H1 (cell line): ENCODE results near the gene NSDHL. TPM values are rescaled to one million over a fixed set of nuclear protein-coding genes. Genes with fewer than 3 reads are reported as not detected.

ENCODE experiments used
- CTCF ChIA-PET: fragments of 300-600 bp; sonication (Branson Sonifier 250); formaldehyde crosslinking; loops from one replicate; lab custom pipeline; 2021; ENCODE audit not compliant: partially characterized antibody; lab: Charles Lee
- POLR2A ChIA-PET: fragments of 300-600 bp; sonication (Branson Sonifier 250); formaldehyde crosslinking; loops from one replicate; lab custom pipeline; 2021; ENCODE audit warnings: inconsistent platforms; ENCODE audit not compliant: partially characterized antibody; lab: Charles Lee
- DNase-seq, 2 experiments: peaks; one replicate each; pipeline versions ENCODE4 v3.0.0 to v3.0.0-alpha.2; 2010 to 2022; ENCODE audit warnings: low spot score in 2 of 2, low read depth in 1 of 2, mixed read lengths in 1 of 2
- FAIRE-seq: peaks from 2 replicates; lab custom pipeline; 2011; peaks lifted over from hg19 to GRCh38; lab: Jason Lieb, UNC
- H2AFZ ChIP-seq: 2 replicates; pipeline ENCODE4 v1.8.1; 2012; ENCODE audit warnings: low read length, inconsistent platforms
- H2AK5ac ChIP-seq: 2 replicates; pipeline ENCODE4 v1.6.1; 2013; ENCODE audit warnings: low read depth, low read length
- H2BK120ac ChIP-seq: replicated peaks from 2 replicates; pipeline ENCODE3; 2013; ENCODE audit warnings: low read depth, low read length, inconsistent platforms
- H2BK12ac ChIP-seq: 2 replicates; pipeline ENCODE4 v1.6.1; 2013; ENCODE audit warnings: low read depth, low read length
- H2BK15ac ChIP-seq: 2 replicates; pipeline ENCODE4 v1.6.1; 2013; ENCODE audit warnings: low read length
- H2BK20ac ChIP-seq: 2 replicates; pipeline ENCODE4 v1.6.1; 2013; ENCODE audit warnings: low read length
- H2BK5ac ChIP-seq: 2 replicates; pipeline ENCODE4 v1.6.1; 2013; ENCODE audit warnings: low read depth, low read length
- H3K14ac ChIP-seq: 2 replicates; pipeline ENCODE4 v1.6.1; 2013; ENCODE audit warnings: inconsistent platforms; ENCODE audit not compliant: insufficient read length
- H3K18ac ChIP-seq: 2 replicates; pipeline ENCODE4 v1.6.1; 2013; ENCODE audit warnings: low read length; ENCODE audit errors: extremely low read depth
- H3K23ac ChIP-seq: 2 replicates; pipeline ENCODE4 v1.6.1; 2013; ENCODE audit warnings: inconsistent platforms; ENCODE audit not compliant: insufficient read length
- H3K23me2 ChIP-seq: 2 replicates; pipeline ENCODE4 v1.6.1; 2013; ENCODE audit warnings: low read depth, low read length
- H3K27ac ChIP-seq: 2 replicates; pipeline ENCODE4 v1.6.1; 2011; ENCODE audit warnings: low read depth, low read length, inconsistent platforms
- H3K27me3 ChIP-seq, 4 experiments: replicated peaks in 1 of 4; 1 replicate in 1 of 4; 2 replicates in 3 of 4; pipeline versions ENCODE4 v1.6.1 to v1.8.1; 2011 to 2013; ENCODE audit warnings: low read length in 3 of 4, mild to moderate bottlenecking in 3 of 4, inconsistent platforms in 2 of 4, mixed read lengths in 2 of 4, moderate library complexity in 1 of 4; ENCODE audit not compliant: control insufficient read depth in 3 of 4, insufficient read depth in 3 of 4; ENCODE audit errors: extremely low read depth in 1 of 4
- H3K36me3 ChIP-seq, 4 experiments: 2 replicates each; pipeline versions ENCODE4 v1.6.1 to v1.8.1; 2011 to 2013; ENCODE audit warnings: mild to moderate bottlenecking in 4 of 4, low read length in 3 of 4, moderate library complexity in 2 of 4, control low read depth in 1 of 4, inconsistent platforms in 1 of 4; ENCODE audit not compliant: insufficient read depth in 4 of 4, control insufficient read depth in 2 of 4
- H3K4ac ChIP-seq: replicated peaks from 2 replicates; pipeline ENCODE3; 2013; ENCODE audit warnings: low read length, low read depth, mixed read lengths, inconsistent platforms; ENCODE audit not compliant: insufficient read length
- H3K4me1 ChIP-seq, 4 experiments: replicated peaks in 1 of 4; 1 replicate in 1 of 4; 2 replicates in 3 of 4; pipeline versions ENCODE4 v1.6.1 to v1.8.1; 2011 to 2013; ENCODE audit warnings: low read length in 3 of 4, inconsistent platforms in 2 of 4, mixed read lengths in 1 of 4; ENCODE audit not compliant: insufficient read depth in 4 of 4, control insufficient read depth in 3 of 4
- H3K4me2 ChIP-seq, 2 experiments: 2 replicates each; pipeline versions ENCODE4 v1.6.1 to v1.8.1; 2011 to 2013; ENCODE audit warnings: low read depth in 2 of 2, low read length in 2 of 2, control low read depth in 1 of 2, inconsistent platforms in 1 of 2, mild to moderate bottlenecking in 1 of 2; ENCODE audit not compliant: insufficient read depth in 1 of 2
- H3K4me3 ChIP-seq, 4 experiments: fragments of 200-600, 300-600 bp in 1 of 4; sonication (generic), shearing (Covaris generic), sonication (Bioruptor Twin) in 1 of 4; 2 replicates each; pipeline versions ENCODE4 v1.5.1 to v1.8.1; 2011 to 2016; ENCODE audit warnings: low read length in 4 of 4, low read depth in 3 of 4, control low read depth in 2 of 4, inconsistent platforms in 2 of 4, mild to moderate bottlenecking in 2 of 4, mixed read lengths in 1 of 4, moderate library complexity in 1 of 4; ENCODE audit not compliant: insufficient read depth in 2 of 4; ENCODE audit errors: extremely low read depth in 1 of 4
- H3K56ac ChIP-seq: replicated peaks from 2 replicates; pipeline ENCODE3; 2013; ENCODE audit warnings: low read depth, mild to moderate bottlenecking, mixed read lengths, low read length, inconsistent platforms; ENCODE audit not compliant: insufficient read length
- H3K79me1 ChIP-seq: 2 replicates; pipeline ENCODE4 v1.6.1; 2013; ENCODE audit warnings: low read depth, low read length, control low read depth
- H3K79me2 ChIP-seq, 2 experiments: 2 replicates each; pipeline versions ENCODE4 v1.6.1 to v1.8.1; 2012 to 2013; ENCODE audit warnings: low read length in 2 of 2, mild to moderate bottlenecking in 2 of 2, inconsistent platforms in 1 of 2; ENCODE audit not compliant: insufficient read depth in 2 of 2, control insufficient read depth in 1 of 2
- H3K9ac ChIP-seq, 4 experiments: replicated peaks in 1 of 4; 1 replicate in 1 of 4; 2 replicates in 3 of 4; pipeline versions ENCODE4 v1.6.1 to v1.8.1; 2011 to 2013; ENCODE audit warnings: low read depth in 3 of 4, low read length in 3 of 4, control low read depth in 2 of 4, mild to moderate bottlenecking in 2 of 4, moderate library complexity in 2 of 4, inconsistent platforms in 1 of 4; ENCODE audit errors: extremely low read depth in 1 of 4
- H3K9me3 ChIP-seq, 2 experiments: 2 replicates each; pipeline versions ENCODE4 v1.6.1 to v1.8.1; 2012 to 2013; ENCODE audit warnings: mild to moderate bottlenecking in 2 of 2, moderate library complexity in 2 of 2, control low read depth in 1 of 2, inconsistent platforms in 1 of 2, low read depth in 1 of 2, low read length in 1 of 2, mixed read lengths in 1 of 2; ENCODE audit not compliant: insufficient read depth in 2 of 2
- H4K20me1 ChIP-seq, 2 experiments: replicated peaks in 1 of 2; 2 replicates each; pipeline versions ENCODE3 to v1.8.1; 2011 to 2013; ENCODE audit warnings: inconsistent platforms in 2 of 2, low read length in 2 of 2, mild to moderate bottlenecking in 1 of 2; ENCODE audit not compliant: insufficient read depth in 2 of 2, control insufficient read depth in 1 of 2
- H4K5ac ChIP-seq: 2 replicates; pipeline ENCODE4 v1.6.1; 2013; ENCODE audit warnings: low read length, low read depth, mixed read lengths, inconsistent platforms; ENCODE audit not compliant: insufficient read length
- H4K8ac ChIP-seq: 2 replicates; pipeline ENCODE4 v1.8.0; 2013; ENCODE audit warnings: mild to moderate bottlenecking, moderate library complexity, low read length, inconsistent platforms; ENCODE audit not compliant: insufficient read depth; ENCODE audit errors: extremely low read depth
- H4K91ac ChIP-seq: replicated peaks from 2 replicates; pipeline ENCODE3; 2013; ENCODE audit warnings: low read length, mixed read lengths, inconsistent platforms; ENCODE audit not compliant: insufficient read length
- BRCA1 ChIP-seq: IDR thresholded peaks from 2 replicates; pipeline ENCODE4 v1.6.1; 2012; ENCODE audit warnings: low read depth, low read length, improper control_type of control experiment
- GABPA ChIP-seq: IDR thresholded peaks from 2 replicates; pipeline ENCODE4 v1.6.1; 2011; ENCODE audit warnings: mild to moderate bottlenecking, low read length, moderate library complexity, borderline replicate concordance; ENCODE audit not compliant: insufficient read depth
- MAFK ChIP-seq: IDR thresholded peaks from 2 replicates; pipeline ENCODE4 v1.6.1; 2012; ENCODE audit warnings: low read depth, mild to moderate bottlenecking, improper control_type of control experiment, low read length
- NRF1 ChIP-seq: IDR thresholded peaks from 2 replicates; pipeline ENCODE4 v1.6.1; 2011; ENCODE audit warnings: mild to moderate bottlenecking, low read depth, low read length, improper control_type of control experiment
- RAD21 ChIP-seq, 2 experiments: IDR thresholded peaks in 1 of 2; conservative IDR thresholded peaks in 1 of 2; 2 replicates each; pipeline ENCODE4 v1.6.1; 2011; ENCODE audit warnings: low read depth in 2 of 2, low read length in 2 of 2, improper control_type of control experiment in 1 of 2, inconsistent platforms in 1 of 2, mild to moderate bottlenecking in 1 of 2, moderate library complexity in 1 of 2
- RNF2 ChIP-seq: fragments of 200-900, 300-1000 bp; sonication (generic); IDR thresholded peaks from 2 replicates; pipeline ENCODE4 v1.7.1; 2016; ENCODE audit warnings: borderline replicate concordance, low read depth, mild to moderate bottlenecking, antibody characterized with exemption, low read length; ENCODE audit not compliant: poor library complexity, severe bottlenecking; ENCODE audit errors: missing control alignments
- SIX5 ChIP-seq: IDR thresholded peaks from 2 replicates; pipeline ENCODE4 v1.6.1; 2011; ENCODE audit warnings: mild to moderate bottlenecking, low read depth, low read length
- TAF1 ChIP-seq: IDR thresholded peaks from 2 replicates; pipeline ENCODE4 v1.6.1; 2011; ENCODE audit warnings: mild to moderate bottlenecking, low read depth, low read length
- TBP ChIP-seq: IDR thresholded peaks from 2 replicates; pipeline ENCODE4 v1.6.1; 2011; ENCODE audit warnings: low read depth, low read length, improper control_type of control experiment
- USF2 ChIP-seq: IDR thresholded peaks from 2 replicates; pipeline ENCODE4 v1.6.1; 2011; ENCODE audit warnings: low read length, improper control_type of control experiment
- WGBS, 2 experiments: shearing (Covaris generic) in 1 of 2; methylation state at CpG; one replicate each; pipeline versions ENCODE4 v1.1.6 to v1.1.7; 2013 to 2015; ENCODE audit warnings: low lambda C conversion rate in 2 of 2, mixed read lengths in 2 of 2, inconsistent platforms in 1 of 2, low coverage in 1 of 2, missing lambda C conversion rate in 1 of 2; ENCODE audit not compliant: insufficient replicate concordance in 2 of 2, insufficient coverage in 1 of 2, insufficient read length in 1 of 2; ENCODE audit errors: extremely low coverage in 1 of 2, missing lambda C conversion rate in 1 of 2; 5-methylcytosine and 5-hydroxymethylcytosine counted together
- polyA plus RNA-seq, 7 experiments: library from polyadenylated mRNA; depleted of rRNA in 3 of 7; stranded (reverse) in 5 of 7; unstranded in 2 of 7; fragments of >200 nt in 5 of 7; fragments of 200-250 nt in 2 of 7; gene quantifications; 1 replicate in 5 of 7; 2 replicates in 1 of 7; 4 replicates in 1 of 7; pipeline versions ENCODE4 v1.2.1 to v1.2.3, GENCODE V29; 2011 to 2013; ENCODE audit warnings: missing spikeins in 2 of 7, mixed read lengths in 2 of 7
- total RNA-seq: library from RNA; stranded (reverse); fragmentation: NEBNext Ultra II Directional; extraction: Animal tissue kit (Norgen Biotek cat#: 25700); gene quantifications from 2 replicates; pipeline ENCODE4 v1.2.1, GENCODE V29; 2021

Gene NSDHL
- total and polyA plus RNA-seq, 2 of the 8 experiments (the other 6 are each of a cell fraction or from before 2014, with no cell fraction given) = 31.5 to 34.6 TPM

- peaks cover 0 to 2% of the 10 kb centered on the region in 2 experiments for H4K20me1 ChIP-seq
- no peak overlapping the region for H3K14ac ChIP-seq
- H4K91ac ChIP-seq = no peak overlapping the region
- FAIRE-seq = no peak
- no peak overlapping the region for H2BK20ac ChIP-seq
- DNase-seq = no peak
- H3K4me2 ChIP-seq = no peak overlapping the region
- H3K4ac ChIP-seq = no peak overlapping the region
- H3K9me3 ChIP-seq = no peaks in the 10 kb centered on the region
- no peaks in the 10 kb centered on the region for H3K36me3 ChIP-seq
- no peak overlapping the region for H3K23ac ChIP-seq
- H3K79me1 ChIP-seq = no peaks in the 10 kb centered on the region
- ChIA-PET POLR2A (interaction anchor here (1.1 to 2.5 kb wide), 4 partner anchors 8 to 83 kb away, joined by 3 to 9 read pairs (median 4); partner anchors contain the start of genes CETN2 and NSDHL), CTCF (interaction anchor here (0.8 to 7.5 kb wide), 16 partner anchors 9 to 547 kb away, joined by 3 to 94 read pairs (median 4); partner anchors contain the start of gene ZNF185)
- peak overlapping the region; percentile 25; the same call in 1 of the 2 replicates for H4K8ac ChIP-seq
- no peak overlapping the region for H2AK5ac ChIP-seq
- H3K18ac ChIP-seq = no peak overlapping the region
- WGBS, 2 experiments = 74% methylated on average over 3 of the region's 6 CpGs; no CpG with 5 or more reads in 1 of the 2 experiments
- H3K4me1 ChIP-seq = peaks cover 0 to 3% (median 2%) of the 10 kb centered on the region in 4 experiments; a peak in 5 of 7 replicates
- H3K56ac ChIP-seq = no peak overlapping the region
- H3K27me3 ChIP-seq = no peaks in the 10 kb centered on the region
- H2BK120ac ChIP-seq = no peak overlapping the region
- H2BK5ac ChIP-seq = no peak overlapping the region
- no peak overlapping the region for H3K4me3 ChIP-seq
- H3K27ac ChIP-seq = no peak overlapping the region
- no peak overlapping the region for H2BK12ac ChIP-seq
- no peaks in the 10 kb centered on the region for H3K79me2 ChIP-seq
- no peak overlapping the region for H2AFZ ChIP-seq
- H2BK15ac ChIP-seq = no peak overlapping the region
- no peak overlapping the region for H4K5ac ChIP-seq
- peaks cover 3% of the 10 kb centered on the region; the same call in 1 of the 2 replicates for H3K23me2 ChIP-seq
- no peak overlapping the region for H3K9ac ChIP-seq
- TF ChIP-seq RNF2 (no peak), USF2 (no peak), SIX5 (no peak), TAF1 (no peak), BRCA1 (no peak), NRF1 (no peak), RAD21 (IDR thresholded peaks at IDR 0.05 in 1 of 2, conservative IDR thresholded peaks at IDR 0.05 in 1 of 2; ENCODE audit: low read depth in 2 of 2, low read length in 2 of 2) (no peak), GABPA (no peak), MAFK (no peak), TBP (no peak)
These were observed 83.0 kb downstream of the NSDHL start for GRCh38 chrX:152913910-152914309.
